ENCODE results near the gene CD81. TPM values are rescaled to one million over a fixed set of nuclear protein-coding genes. Genes with fewer than 3 reads are reported as not detected.
"Not testable (repeated sequence)": the region's sequence is repeated elsewhere in the genome, so short reads cannot be mapped to it uniquely, and the experiment has no call there.

CD81 gene
- total and polyA plus RNA-seq, 4 donors: 412 to 708 (median 642) TPM

DNA sequence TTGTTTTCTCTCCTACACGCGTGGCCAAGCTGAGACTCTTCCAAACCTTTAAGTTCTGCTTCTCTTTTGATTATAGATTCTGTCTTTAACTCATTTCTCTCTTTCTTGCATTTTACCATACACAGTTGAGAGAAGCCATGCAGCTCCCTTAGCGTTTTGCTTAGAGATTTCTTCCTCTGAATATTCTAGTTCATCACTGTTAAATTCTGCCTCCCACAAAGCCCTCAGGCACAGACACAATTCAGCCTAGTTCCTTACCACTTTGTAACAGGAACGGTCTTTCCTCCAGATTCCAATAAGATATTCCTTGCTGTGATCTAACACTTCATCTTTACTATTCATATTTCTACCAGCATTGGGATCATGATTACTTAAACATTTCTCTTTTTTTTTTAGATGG is 24.7 kb upstream of the CD81 start:
- peaks cover 0 to 8% (median 0%) of the 10 kb centered on the region in 4 donors for H3K9me3 ChIP-seq (ENCODE audit: control insufficient read depth in 4 of 4, insufficient read depth in 3 of 4, low read length in 3 of 4)
- no peak overlapping the region for H3K27ac ChIP-seq (ENCODE audit: low read depth in 1 of 2, low read length in 1 of 2)
- TF ChIP-seq, protein P1, sequence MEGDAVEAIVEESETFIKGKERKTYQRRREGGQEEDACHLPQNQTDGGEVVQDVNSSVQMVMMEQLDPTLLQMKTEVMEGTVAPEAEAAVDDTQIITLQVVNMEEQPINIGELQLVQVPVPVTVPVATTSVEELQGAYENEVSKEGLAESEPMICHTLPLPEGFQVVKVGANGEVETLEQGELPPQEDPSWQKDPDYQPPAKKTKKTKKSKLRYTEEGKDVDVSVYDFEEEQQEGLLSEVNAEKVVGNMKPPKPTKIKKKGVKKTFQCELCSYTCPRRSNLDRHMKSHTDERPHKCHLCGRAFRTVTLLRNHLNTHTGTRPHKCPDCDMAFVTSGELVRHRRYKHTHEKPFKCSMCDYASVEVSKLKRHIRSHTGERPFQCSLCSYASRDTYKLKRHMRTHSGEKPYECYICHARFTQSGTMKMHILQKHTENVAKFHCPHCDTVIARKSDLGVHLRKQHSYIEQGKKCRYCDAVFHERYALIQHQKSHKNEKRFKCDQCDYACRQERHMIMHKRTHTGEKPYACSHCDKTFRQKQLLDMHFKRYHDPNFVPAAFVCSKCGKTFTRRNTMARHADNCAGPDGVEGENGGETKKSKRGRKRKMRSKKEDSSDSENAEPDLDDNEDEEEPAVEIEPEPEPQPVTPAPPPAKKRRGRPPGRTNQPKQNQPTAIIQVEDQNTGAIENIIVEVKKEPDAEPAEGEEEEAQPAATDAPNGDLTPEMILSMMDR (IDR thresholded peaks at IDR 0.05; ENCODE audit: control extremely low read depth, extremely low read depth): no peak
- no peak overlapping the region for H3K4me3 ChIP-seq
- no peaks in the 10 kb centered on the region for H3K36me3 ChIP-seq (ENCODE audit: control insufficient read depth in 4 of 4, insufficient read depth in 4 of 4, low read length in 4 of 4)
- WGBS, 2 donors: 80 to 91% methylated on average over 4 of the region's 4 CpGs
- no peaks in the 10 kb centered on the region for H3K4me1 ChIP-seq (ENCODE audit: control insufficient read depth in 5 of 5, insufficient read depth in 5 of 5, low read length in 5 of 5)
- H3K9ac ChIP-seq (ENCODE audit: insufficient read depth in 1 of 2, low read length in 2 of 2): no peak overlapping the region
- ATAC-seq (ENCODE audit: insufficient read depth, low FRiP score) (no peak), DNase-seq (no peak)
- H3K27me3 ChIP-seq (ENCODE audit: control insufficient read depth in 3 of 3, insufficient read depth in 3 of 3, low read length in 2 of 3): no peaks in the 10 kb centered on the region

DNA sequence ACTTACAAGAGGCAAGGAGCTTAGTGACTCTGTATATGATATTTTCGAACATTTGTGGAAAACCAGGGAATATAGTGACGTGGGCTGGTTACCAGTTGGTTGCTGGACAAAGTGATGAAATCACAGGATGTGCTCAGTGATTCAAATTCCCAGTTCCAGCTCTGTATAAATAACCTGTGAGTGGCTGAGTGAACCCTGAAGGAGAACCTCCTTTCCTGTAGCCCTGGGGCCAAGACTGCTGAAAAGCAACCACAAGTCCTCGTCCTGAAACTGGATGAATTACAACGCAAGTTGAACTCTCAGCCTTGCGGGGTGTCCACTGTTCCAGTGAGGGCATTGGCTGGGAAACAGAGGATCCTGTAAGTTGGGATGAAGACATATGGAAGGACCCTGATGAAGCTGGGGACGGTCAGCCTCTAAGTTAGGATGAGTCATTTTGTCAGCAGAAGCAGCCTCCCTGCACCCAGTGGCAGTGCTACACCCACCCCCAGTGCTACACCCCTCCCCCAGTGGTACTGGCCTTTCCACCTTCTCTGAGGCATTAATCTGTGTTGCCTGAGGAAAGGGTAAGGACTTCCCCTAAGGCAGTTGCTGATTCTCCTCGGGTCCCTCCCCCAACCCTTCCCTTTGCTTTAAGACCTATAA is 22.0 kb upstream of the CD81 start:
- H3K9me3 ChIP-seq (ENCODE audit: control insufficient read depth in 4 of 4, insufficient read depth in 3 of 4, low read length in 3 of 4): peaks cover 0 to 3% (median 0%) of the 10 kb centered on the region in 4 donors
- H3K36me3 ChIP-seq (ENCODE audit: control insufficient read depth in 4 of 4, insufficient read depth in 4 of 4, low read length in 4 of 4): no peaks in the 10 kb centered on the region
- TF ChIP-seq, protein P1 (IDR thresholded peaks at IDR 0.05; ENCODE audit: control extremely low read depth, extremely low read depth): no peak
- no peaks in the 10 kb centered on the region for H3K4me1 ChIP-seq (ENCODE audit: control insufficient read depth in 5 of 5, insufficient read depth in 5 of 5, low read length in 5 of 5)
- 74 to 80% methylated on average over 7 of the region's 7 CpGs for WGBS, 2 donors
- ATAC-seq (ENCODE audit: insufficient read depth, low FRiP score): no peak
- H3K27me3 ChIP-seq (ENCODE audit: control insufficient read depth in 3 of 3, insufficient read depth in 3 of 3, low read length in 2 of 3): no peaks in the 10 kb centered on the region
- no peak overlapping the region for H3K9ac ChIP-seq (ENCODE audit: insufficient read depth in 1 of 2, low read length in 2 of 2)
- no peak overlapping the region for H3K4me3 ChIP-seq
- no peak overlapping the region for H3K27ac ChIP-seq (ENCODE audit: low read depth in 1 of 2, low read length in 1 of 2)
- DNase-seq: no peak

DNA sequence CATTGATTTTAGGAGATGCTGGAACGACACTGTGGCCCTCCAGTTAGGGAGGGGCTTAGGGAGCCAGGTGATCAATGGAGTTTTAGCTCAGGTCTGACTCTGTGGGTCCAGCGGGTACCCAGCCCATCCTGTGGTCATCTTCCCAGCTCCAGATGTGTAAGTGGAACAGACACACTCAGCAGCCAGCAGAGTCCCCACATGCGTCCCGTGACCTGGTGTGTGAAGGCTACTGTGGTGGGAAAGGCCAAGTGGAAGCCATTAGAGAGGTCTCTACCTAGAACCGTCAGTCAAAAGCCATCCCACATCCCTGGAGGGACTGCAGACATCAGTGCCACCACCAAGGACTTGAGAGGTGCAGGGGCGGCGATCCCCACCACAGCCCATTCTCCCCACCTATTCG is 19.9 kb upstream of the CD81 start:
- no peaks in the 10 kb centered on the region for H3K9me3 ChIP-seq (ENCODE audit: control insufficient read depth in 4 of 4, insufficient read depth in 3 of 4, low read length in 3 of 4)
- no peak for ATAC-seq (ENCODE audit: insufficient read depth, low FRiP score)
- H3K36me3 ChIP-seq (ENCODE audit: control insufficient read depth in 4 of 4, insufficient read depth in 4 of 4, low read length in 4 of 4): no peaks in the 10 kb centered on the region
- TF ChIP-seq, protein P1 (IDR thresholded peaks at IDR 0.05; ENCODE audit: control extremely low read depth, extremely low read depth): no peak
- H3K4me3 ChIP-seq: no peak overlapping the region
- WGBS, 2 donors: 69 to 83% methylated on average over 8 of the region's 8 CpGs
- no peak overlapping the region for H3K27ac ChIP-seq (ENCODE audit: low read depth in 1 of 2, low read length in 1 of 2)
- no peaks in the 10 kb centered on the region for H3K27me3 ChIP-seq (ENCODE audit: control insufficient read depth in 3 of 3, insufficient read depth in 3 of 3, low read length in 2 of 3)
- H3K9ac ChIP-seq (ENCODE audit: insufficient read depth in 1 of 2, low read length in 2 of 2): no peak overlapping the region
- no peak for DNase-seq
- H3K4me1 ChIP-seq (ENCODE audit: control insufficient read depth in 5 of 5, insufficient read depth in 5 of 5, low read length in 5 of 5): no peaks in the 10 kb centered on the region

DNA sequence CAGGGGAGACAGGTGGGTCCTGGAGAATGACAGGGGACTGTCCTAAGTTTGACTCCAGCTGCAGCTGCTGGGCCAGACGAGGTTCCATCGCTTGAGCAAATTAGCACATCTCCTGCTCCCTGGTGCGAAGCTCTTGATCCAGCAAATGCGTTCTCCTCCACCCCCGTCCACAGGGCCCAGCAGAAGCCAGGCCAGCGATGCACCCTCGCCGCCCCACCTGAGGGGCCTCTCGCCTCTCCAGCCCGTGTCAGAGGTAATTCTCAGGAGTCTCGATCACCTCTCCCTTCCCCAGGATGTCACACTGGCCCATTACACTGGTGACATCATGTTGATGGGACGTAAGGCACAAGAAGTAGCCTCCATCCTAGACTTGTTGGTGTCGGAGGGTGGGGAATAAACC is 19.5 kb upstream of the CD81 start:
- H3K27me3 ChIP-seq (ENCODE audit: control insufficient read depth in 3 of 3, insufficient read depth in 3 of 3, low read length in 2 of 3); H3K27ac ChIP-seq (ENCODE audit: low read depth in 1 of 2, low read length in 1 of 2); H3K9me3 ChIP-seq (ENCODE audit: control insufficient read depth in 4 of 4, insufficient read depth in 3 of 4, low read length in 3 of 4); H3K4me1 ChIP-seq (ENCODE audit: control insufficient read depth in 5 of 5, insufficient read depth in 5 of 5, low read length in 5 of 5); H3K9ac ChIP-seq (ENCODE audit: insufficient read depth in 1 of 2, low read length in 2 of 2); ATAC-seq (ENCODE audit: insufficient read depth, low FRiP score); H3K4me3 ChIP-seq; H3K36me3 ChIP-seq (ENCODE audit: control insufficient read depth in 4 of 4, insufficient read depth in 4 of 4, low read length in 4 of 4); DNase-seq: not testable (repeated sequence)
- 94 to 95% methylated on average over 11 to 13 of the region's 13 CpGs for WGBS, 2 donors

Measured in lung (tissue), 12 donors.